NCI-H1417 treated with DMSO at 0.1 percent for 48 hours (cell line): ENCODE measurements around the gene NFYC.
A peak's percentile ranks its signal among the peaks of the same experiment; 100 is the strongest.
"Not testable (repeated sequence)": the region's sequence is repeated elsewhere in the genome, so short reads cannot be mapped to it uniquely, and the experiment has no call there.

Source experiments
- DNase-seq: peaks from one replicate; lab custom pipeline; 2025; lab: John Stamatoyannopoulos, UW

The NFYC gene

DNA sequence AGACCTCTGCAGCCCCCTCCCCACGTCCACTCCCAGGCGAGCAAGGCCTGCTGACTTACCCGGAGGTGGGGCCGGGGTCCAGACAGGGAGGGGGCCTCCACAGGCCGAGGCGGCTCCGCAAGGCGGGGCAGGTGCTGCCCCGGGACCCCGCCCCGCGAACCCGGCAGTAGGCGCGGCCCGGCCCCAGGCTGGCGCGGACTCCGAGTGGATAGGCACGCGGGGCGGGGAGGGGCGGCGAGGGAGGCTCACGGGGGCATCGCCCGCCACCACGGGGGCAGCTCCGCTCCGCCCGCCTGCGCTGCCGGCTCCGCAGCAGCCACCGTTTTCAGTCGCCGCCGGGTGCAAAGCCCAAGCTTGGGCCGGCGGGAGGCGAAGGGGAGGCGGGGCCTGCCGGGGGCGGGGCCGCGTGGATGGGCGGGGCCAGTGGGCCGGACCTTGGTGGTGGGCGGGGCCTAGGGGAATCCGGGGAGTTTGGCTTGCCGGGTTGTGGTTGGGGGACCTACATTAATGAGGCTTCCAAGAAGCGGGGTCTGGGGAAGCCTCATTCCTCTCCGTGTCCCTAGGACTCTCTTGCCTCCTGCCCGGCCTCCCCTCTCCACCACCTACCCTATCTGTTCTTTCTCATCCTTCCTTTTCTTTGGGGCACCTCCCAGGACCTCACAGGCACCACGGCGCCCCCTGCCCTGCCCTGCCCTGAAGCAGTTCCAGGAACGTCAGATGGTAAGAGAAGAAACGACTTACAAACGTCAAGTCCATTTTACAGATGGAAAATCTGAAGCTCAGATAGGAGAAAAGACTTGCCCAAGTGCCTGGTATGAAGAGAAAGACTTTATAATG lies 26.0 kb upstream of the NFYC start, which contains the start of gene RIMS3:
Gene RIMS3 (minus strand): TSS at position 348 of the 837 bp plus-strand sequence. CDS start 23,757 bp downstream, outside the sequence.
- peak; percentile 34 for DNase-seq

DNA sequence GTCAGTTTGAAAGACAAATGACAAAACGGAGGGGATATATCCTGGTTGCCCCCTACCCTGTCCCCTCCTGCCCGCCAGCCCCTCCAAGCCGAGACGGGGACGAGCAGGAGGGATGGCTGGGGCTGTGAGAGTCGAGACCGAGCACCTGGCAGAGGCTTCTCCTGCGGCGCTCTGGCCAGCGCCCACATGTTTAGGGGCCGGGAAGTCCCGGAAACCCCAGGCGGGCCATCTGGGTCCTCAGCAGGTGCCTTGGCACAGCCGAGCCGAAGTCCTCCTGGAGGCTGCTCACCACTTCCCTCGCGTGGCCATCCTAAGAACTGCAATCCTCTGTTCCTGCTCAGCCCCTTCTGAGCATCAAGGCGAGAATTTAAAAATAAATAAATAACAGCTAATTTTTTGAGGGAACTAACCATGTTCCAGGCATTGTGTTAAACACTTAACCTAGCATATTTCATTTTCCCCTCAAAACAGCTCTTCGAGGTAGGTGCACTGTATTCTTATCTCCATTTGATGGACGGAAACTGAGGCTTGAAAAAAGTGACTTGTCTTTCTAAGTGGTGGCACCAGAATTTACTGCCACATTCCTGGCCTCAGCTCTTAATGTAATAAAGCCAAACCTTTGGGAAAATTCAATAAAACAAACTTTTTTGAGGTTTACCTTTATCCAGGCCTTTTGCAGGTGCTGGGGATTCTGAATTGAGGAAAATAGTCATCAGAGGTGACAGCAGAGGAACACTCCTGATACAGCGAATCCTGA lies 22.6 kb upstream of the NFYC start:
- DNase-seq, result peak; percentile 22

DNA sequence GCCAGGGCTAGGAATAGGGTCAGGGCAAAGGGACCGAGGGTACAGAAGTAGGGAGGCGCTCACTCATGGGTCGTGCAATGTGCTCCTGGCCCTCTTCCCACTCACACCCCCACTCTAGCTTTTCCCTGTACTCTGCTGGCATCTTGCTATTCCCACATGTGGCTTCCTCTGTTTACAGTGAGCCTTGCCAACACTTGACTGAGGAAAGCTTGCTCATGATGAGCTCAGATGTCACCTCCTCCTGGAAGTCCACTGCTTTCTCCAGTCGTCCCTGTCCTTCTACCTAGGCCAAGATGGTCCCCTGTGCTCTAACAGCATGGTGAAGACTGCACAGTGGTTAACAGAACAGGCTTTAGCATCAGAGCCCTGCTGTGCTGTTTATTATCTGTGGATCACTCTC lies 18.1 kb upstream of the NFYC start:
- DNase-seq, result no peak

DNA sequence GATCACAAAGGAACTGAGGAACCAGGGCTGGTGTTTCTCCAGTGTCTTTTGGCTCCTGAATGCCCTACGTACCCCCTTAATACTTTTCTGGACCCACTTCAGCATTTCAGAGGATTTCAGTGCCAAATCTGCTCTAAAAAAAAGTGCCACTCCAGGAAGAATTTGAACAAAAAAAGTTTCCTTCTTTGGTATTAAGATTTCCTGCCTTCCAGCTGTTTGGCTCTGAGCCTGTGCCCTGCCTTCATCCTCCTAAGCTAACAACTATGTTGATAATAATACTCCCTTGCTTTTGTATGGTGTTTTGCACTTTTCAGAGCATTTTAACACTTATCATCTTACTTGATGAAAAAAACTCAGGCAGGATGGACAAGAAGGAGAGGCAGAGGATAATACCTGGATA lies 15.0 kb upstream of the NFYC start:
- DNase-seq, result no peak

DNA sequence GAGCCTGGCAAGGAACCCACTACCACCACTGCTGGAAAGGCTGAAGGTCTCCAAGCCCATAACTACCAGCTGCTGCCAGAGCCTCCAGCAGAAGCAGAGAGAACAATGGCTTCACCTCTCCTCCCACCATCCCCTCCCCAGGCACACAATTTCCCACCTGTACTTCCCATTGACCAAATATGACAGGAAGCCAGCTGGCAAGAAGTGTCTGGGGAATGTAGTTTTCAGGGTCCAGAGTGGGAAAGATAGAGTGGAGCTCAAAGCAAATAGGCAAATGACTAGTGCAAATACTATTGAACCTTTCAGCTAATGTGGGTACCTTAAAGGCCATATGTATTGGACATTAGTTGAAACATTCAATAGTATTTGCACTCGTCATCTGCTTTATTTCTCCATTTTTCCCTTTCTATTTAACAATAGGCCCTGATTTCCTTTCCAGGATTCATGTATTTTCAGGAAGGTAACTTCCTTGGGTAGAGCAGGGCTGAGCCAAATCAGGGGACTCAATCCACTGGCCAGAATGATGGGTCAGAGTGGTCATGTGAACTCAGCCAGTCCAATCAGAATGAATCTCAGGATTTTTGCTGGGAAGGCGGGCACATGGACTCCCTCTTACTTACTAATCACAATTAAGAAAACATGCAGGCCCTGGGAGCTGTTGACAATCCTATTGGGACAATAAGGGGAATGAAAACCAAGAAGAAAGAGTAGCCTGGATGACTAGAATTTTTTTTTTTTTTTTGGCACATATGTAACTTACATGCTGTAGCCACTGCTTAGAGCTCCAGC lies 12.1 kb upstream of the NFYC start:
- DNase-seq, result no peak

DNA sequence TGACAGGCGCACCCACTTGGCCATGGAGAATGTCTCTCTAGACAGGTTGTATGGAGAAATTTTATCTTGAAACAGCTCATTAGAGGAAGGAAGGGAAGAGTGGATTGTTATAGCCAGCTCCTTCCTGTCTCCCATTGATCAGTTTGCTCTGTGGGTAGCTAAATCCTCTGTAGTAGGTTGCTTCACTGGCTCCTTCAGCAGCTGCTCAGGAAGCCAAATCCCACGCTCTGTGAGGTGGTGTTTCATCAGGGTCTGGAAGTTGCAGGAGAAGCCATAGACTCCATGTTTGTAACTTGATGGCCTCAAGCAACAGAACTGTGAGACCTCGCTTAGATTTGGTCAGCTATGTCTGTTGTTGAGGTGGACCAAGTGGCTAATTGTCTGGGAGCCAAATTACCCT lies 6.8 kb upstream of the NFYC start:
- DNase-seq, result no peak

DNA sequence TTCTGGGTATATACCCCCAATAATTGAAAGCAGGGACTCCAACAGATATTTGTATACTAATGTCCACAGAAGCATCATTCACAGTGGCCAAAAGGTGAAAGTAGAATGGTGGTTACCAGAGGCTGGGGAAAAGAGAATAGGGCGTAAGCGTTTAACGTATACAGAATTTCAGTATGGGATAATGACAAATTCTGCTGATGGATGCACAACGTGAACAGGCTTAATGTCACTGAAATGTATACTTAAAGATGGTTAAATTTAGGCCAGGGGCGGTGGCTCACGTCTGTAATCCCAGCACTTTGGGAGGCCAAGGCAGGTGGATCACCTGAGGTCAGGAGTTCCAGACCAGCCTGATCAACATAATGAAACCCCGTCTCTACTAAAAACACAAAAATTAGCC lies 4.4 kb upstream of the NFYC start:
- DNase-seq, result no peak

DNA sequence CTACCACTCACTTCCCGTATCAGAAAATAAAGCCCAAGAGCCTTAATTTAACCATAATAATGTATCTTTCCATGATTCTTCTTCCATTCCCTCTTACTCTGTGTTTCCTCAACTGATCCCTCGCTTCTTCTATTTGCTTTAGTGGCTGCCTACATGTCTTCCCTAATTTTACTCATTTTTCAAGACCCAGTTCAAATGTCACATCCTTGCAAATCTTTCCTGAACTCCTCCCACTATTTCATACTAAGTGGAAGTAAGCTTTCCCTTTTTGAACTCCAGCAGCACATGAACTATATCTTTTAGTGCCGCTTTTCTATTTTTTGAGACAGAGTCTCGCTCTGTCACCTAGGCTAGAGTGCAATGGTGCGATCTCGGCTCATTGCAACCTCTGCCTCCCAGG lies 3.8 kb upstream of the NFYC start:
- no peak for DNase-seq

DNA sequence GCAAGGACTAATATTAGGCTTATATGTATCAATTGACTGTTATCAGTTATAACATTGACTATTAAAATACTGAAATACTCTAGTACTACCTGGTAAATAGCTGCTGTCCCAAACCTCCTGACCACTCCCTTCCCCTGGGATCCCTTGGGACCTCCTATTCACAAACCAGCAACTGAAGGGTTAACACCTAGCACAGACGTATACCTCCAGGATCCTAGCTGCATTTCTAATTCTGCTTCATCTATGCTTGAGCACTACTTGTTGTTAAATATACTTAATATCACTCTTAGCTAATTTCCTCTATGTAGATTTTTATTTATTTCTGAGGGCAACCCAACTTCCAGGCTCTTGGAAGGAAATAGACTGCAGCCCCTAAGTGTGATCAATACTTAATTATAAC lies 1.8 kb upstream of the NFYC start:
- DNase-seq, result no peak

DNA sequence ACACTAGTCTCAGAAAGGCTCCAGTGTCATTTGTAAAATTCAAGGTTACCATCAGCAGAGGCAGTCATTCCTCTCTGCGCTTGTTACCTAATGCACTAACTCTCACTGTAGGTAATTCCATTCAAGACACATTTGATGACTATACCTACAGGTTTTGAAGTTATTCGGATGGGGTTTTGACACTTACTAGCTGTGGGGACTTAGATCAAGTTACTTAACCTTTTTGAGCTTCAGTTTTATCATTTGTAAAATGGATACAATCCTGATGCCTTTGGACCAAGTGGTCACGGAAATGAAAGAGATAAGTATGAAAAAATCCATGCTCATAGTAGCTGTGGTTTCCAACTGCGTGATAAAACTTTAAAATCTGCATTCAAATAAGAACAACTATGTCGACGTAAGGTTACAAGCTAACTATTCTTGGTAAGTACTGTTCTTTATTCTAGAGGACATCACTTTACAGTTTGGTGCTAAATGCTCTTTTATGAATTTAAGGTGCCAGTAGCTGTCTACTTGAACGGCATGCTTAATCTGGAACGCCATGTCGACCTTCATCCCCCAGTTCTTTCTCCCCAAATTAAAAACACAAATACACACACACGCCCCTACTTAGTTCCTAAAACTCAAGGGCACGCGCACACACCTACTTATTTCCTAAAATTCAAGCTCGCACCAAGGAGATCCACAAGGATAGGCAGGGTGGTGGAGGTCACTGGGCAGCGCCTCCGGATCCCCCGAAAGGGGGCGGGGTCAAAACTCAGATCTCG lies 550 bp upstream of the NFYC start:
- DNase-seq, result no peak

DNA sequence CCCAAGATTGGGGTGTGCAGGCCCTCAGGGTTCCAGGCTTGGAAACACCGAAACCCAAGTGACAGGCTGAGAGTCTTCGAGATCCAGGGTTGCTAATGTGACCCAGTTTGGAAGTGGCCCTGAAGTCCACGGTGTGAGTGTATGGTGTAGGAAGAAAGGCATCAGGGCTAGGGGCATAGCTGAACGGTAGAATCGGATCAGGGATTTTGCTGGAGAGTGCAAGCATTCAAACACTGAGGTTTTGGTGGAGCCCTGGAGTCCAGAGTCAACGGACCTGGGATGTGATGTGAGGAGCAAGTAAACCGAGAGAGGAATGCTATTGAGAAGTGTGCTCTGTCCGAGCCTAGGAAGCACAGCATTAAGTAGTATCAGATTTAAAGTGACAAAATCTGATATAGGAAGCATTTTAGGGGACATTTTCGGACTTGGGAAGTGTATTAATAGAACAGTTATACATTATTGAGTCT lies 958 bp downstream of the NFYC start:
- DNase-seq, result no peak

DNA sequence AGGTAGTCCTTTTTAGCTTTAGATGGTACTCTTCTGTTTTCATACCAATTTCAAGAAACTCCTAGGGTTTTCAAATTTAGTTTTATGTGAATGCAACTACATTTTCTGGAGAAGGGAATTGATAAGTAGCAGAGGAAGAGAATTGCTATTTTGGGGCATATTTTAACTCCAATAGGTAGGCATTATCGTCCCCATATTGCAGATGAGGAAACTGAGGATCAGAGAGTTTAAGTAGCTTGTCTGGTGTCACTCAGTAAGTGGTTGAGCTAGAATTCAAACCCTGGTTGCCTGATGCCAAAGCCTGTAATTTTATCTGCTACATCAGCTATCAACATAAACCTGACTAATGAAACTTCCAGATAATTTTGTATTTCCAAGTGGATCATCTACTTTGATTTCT lies 1.9 kb downstream of the NFYC start:
- DNase-seq, result no peak

DNA sequence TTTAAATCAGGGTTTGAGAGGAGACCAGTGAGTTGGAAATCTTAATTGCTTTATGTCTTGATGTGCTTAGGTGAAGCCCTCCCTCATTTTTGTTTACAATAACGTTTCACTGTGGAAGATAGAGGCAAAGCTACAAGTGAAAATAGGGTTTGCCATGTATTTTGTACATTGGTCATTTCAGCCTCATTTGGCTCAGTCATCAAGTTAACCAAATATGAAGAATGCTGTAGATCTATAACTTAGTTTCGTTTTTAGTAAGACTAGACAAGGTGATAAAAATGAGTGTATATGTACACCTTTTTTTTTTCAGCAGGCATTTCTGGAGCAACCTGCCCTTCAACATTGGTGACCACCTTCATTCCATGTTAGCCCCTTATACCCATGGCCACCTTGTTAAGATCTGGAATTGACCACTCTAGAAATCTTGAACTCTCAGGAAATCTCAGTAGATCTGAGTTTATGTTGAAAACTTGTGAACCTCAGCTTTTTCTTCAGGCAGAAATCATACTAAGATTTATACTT lies 2.9 kb downstream of the NFYC start:
- no peak for DNase-seq

DNA sequence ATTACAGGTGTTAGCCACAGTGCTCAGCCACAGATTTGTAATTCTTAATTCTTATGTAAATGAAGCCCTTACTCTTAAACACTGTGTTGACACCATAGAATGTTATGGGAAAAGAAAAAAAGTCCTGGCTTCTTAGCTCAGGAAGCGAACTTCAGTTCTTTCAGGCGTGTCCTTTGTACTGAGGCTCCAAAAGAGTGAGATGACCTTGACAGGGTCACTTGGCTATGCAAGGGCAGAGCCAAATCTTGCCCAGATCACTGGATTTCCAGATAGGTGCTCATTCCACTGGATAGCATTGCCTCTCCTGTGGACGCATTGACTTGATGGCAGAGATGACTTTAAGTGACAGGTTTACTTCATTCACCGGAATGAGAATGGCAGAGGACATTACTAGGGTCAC lies 4.8 kb downstream of the NFYC start:
- no peak for DNase-seq

DNA sequence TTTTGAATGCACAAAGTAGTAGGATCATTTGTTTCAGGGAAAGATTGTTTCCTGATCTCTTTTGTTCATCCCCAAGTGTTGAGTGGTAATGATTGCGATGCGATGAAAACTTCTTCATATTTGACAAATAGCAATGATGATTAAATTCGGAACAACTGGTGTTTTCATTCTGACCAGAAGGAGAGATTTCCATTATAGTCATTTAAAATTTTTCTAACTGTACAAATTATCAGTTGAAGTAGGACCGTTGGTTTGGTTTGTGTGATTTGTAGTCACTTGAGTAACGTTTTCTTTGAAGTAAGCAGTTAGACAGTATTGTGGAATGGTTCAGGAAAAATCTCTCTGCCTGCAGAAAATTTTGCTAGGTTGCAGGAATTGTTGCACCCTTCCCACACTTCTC lies 5.9 kb downstream of the NFYC start:
- no peak for DNase-seq

DNA sequence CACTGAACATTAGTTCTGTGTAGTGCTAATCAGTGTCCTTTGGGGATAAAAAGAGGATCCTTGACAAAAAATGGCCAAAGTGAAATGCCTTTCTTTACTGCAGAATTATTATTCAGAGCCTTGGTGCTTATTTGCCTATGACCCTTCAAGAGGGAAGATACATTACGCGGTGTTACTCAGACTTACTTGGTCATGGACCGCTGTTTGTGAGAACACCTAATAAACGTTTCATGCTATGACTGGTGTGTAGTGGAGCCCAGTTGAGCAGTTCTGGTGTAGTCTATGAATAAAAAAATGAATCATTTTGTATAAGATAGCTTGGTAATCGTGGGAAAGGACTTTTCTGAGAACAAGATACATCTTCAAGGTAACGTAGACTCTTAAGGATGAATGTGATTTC lies 8.3 kb downstream of the NFYC start:
- no peak for DNase-seq

DNA sequence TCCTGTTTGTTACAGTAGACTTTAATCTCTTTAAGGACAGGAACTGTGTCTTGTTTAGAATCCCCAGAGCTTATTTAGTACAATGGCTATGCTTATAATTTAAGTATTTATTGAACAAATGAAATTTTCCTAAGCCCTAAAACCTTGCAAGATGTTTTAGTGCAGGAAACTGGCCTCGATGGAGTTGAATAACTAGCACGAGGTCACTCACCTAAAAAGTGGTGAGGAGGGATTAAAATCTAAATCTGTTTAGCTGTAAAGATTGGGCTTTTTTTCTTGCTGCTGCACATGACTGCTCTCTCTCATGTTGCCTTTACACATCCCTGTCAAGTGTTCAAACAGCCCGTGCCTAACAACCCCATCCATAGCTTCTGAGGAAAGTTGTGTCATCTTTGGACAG lies 10.2 kb downstream of the NFYC start:
- DNase-seq, result no peak

DNA sequence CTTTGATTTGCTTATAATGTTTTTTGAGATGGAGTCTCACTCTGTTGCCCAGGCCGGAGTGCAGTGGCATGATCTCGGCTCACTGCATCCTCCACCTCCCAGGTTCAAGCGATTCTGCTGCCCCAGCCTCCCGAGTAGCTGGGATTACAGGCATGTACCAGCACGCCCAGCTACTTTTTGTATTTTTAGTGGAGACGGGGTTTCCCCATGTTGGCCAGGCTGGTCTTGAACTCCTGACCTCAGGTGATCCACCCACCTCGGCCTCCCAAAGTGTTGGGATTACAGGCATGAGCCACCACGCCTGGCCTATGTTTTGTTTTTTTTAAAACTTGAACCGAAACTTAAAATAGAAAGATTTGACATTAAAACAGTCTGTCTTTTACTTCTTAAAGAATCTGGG lies 11.3 kb downstream of the NFYC start:
- DNase-seq, result not testable (repeated sequence)

DNA sequence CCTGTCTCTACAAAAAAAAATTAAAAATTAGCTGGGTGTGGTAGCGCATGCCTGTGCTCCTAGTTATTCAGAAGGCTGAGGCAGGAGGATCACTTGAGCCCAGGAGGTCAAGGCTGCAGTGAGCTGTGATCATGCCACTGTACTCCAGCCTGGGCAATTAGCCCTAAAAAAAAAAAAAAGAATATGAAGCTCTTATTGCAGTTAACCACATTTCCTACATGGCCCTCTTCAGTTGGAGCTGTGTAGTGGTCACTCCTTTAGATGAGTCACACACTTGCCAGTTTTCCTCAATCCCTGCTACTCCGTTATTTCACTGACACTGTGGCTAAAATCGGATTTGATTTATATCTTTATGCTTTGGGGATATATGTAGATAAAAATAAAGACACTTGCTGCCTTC lies 11.8 kb downstream of the NFYC start:
- DNase-seq, result no peak

DNA sequence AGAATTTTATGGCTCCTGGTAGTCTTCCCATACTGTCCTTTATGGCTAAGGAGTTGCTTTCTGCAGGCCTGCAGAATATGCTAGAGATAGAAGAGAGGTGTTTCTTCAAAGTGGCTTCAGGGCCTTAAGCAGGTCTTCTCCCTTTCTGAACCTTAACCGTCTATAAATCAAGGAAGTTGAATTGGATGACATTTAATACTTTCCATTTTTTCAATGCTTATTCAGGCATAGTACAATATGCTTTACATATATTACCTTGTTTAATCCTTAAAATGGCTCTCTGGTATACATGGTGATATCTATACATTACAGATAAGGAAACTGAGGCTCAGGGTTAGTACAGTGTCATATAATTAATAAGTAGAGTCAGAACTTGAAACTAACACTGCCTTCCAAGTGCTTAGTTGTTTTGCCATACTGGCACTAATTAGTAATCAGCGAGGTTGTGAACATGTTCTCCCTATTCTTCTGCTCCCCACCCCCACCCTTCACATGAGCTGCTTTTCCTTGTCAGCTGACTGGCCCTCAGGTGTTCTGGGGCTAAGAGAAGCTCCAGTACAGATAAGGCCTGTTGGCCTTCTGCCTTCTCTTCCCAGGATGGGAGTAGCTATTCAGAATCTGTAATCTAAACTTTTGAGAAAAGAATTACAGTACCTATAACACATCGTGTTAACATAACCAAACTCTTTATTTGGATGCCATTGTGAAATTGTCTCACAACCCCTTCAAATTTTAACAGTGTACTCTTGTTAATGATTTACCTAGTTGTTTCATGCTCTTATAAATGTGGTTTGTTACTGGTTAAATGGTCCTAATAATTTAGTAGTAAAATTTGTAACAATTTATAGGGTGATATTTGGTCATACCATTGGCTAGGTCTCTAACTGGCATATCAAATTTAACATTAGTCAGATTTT lies 13.6 kb downstream of the NFYC start:
- DNase-seq, result no peak
